ENCODE measurements around the gene C1orf116. TPM values are rescaled to one million over a fixed set of nuclear protein-coding genes. Genes with fewer than 3 reads are reported as not detected.
A peak's percentile ranks its signal among the peaks of the same experiment; 100 is the strongest.

C1orf116 gene
- total RNA-seq = under 1 TPM; 0.13 to 0.36 TPM
- 1 to 10 TPM in 1 of 2 donors, under 1 TPM in 1; 0.08 to 2.8 TPM for polyA plus RNA-seq
- long read RNA-seq, donor 1, partial matches to known transcripts = 0 of 1 reads
- long read RNA-seq, donor 1, other reads (novel, unspliced or antisense) = 1 of 1 reads
- long read RNA-seq, donor 2 = 0 reads

DNA sequence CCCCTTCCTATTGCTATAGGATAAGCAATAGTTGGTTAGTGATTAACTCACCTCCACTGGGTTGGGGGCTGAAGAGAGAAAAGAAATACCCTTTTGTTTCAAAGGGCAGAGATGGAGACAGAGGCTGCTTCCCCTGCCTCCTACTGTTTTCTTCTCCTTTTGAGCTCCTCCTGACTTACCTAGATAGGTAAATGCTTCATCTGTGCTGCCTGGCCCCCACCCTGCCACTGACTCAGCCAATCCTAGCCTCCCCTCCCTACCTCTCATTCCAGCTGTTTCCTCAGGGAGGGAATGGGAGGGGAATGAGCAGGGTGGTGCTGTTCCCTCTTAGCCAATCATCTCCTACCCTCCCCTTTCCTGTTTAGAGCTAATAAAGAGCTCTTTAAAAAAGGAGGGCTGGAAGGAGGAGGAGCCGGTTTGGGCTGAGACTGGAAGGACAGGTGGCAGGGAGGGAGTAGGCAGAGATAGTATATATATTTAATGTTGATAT lies at the start of gene C1orf116:
C1orf116 (minus strand) TSS at position 229 of the 490 bp plus-strand sequence. CDS start 5,158 bp downstream, outside the sequence.
- H3K27ac ChIP-seq (ENCODE audit: low read depth in 1 of 2, low read length in 2 of 2) = no peak within 1 kb of the TSS
- no peak for DNase-seq
- no peak within 1 kb of the TSS for H3K4me3 ChIP-seq (ENCODE audit: low read length in 2 of 2)
- 13 to 33% methylated on average over 1 of the region's 1 CpG for WGBS, 2 donors
- intact Hi-C loops (cut with DNase I) = no loop called here
- no peaks in the 10 kb centered on the region for H3K4me1 ChIP-seq (ENCODE audit: control insufficient read depth in 1 of 2, insufficient read depth in 2 of 2, low read length in 2 of 2)
- H3K36me3 ChIP-seq (ENCODE audit: control insufficient read depth in 1 of 2, insufficient read depth in 2 of 2, low read length in 1 of 2) = no peaks in the 10 kb centered on the region
- H3K9me3 ChIP-seq (ENCODE audit: control insufficient read depth, low read length) = no peaks in the 10 kb centered on the region
- no peaks in the 10 kb centered on the region for H3K27me3 ChIP-seq (ENCODE audit: control insufficient read depth in 1 of 2, insufficient read depth in 2 of 2, low read length in 1 of 2)
- ATAC-seq (ENCODE audit: low FRiP score) = no peak

DNA sequence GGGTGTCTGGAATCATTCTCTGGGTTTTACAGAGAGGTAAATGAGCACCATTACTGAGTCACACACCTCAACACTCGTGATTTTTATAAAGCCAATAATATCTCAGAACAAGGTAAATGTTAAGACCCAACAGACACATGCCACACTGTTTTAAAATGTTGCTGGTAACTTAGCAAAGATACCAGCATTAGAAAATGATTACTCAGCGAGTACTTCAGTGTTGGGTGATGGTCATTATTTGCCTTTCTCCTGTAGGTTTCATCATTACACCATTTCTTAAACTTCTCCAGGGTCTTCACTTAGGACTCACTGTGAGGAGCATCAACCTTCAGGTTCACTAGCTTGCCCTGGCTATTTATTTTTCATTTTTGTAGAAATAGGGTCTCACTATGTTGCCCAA lies 49.2 kb upstream of the C1orf116 start:
- H3K9me3 ChIP-seq (ENCODE audit: control insufficient read depth, low read length) = no peaks in the 10 kb centered on the region
- H3K27ac ChIP-seq (ENCODE audit: low read depth in 1 of 2, low read length in 2 of 2) = no peak overlapping the region
- DNase-seq (no peak), ATAC-seq (ENCODE audit: low FRiP score) (no peak)
- no peaks in the 10 kb centered on the region for H3K4me1 ChIP-seq (ENCODE audit: control insufficient read depth in 1 of 2, insufficient read depth in 2 of 2, low read length in 2 of 2)
- H3K27me3 ChIP-seq (ENCODE audit: control insufficient read depth in 1 of 2, insufficient read depth in 2 of 2, low read length in 1 of 2) = no peaks in the 10 kb centered on the region
- no peaks in the 10 kb centered on the region for H3K36me3 ChIP-seq (ENCODE audit: control insufficient read depth in 1 of 2, insufficient read depth in 2 of 2, low read length in 1 of 2)
- intact Hi-C loops (cut with DNase I) = loop anchor here in 1 of 2 donors (5.0 kb wide), 1 partner anchor 325 kb away; no protein-coding TSS in a partner anchor
- no peak overlapping the region for H3K4me3 ChIP-seq (ENCODE audit: low read length in 2 of 2)
- 83 to 87% methylated on average over 2 of the region's 2 CpGs for WGBS, 2 donors

- Histone ChIP-seq H3K4me3 (ENCODE audit: low read length in 2 of 2) (no peak overlapping the region), H3K27me3 (ENCODE audit: control insufficient read depth in 1 of 2, insufficient read depth in 2 of 2, low read length in 1 of 2) (no peaks in the 10 kb centered on the region), H3K9me3 (ENCODE audit: control insufficient read depth, low read length) (no peaks in the 10 kb centered on the region), H3K27ac (ENCODE audit: low read depth in 1 of 2, low read length in 2 of 2) (no peak overlapping the region), H3K4me1 (ENCODE audit: control insufficient read depth in 1 of 2, insufficient read depth in 2 of 2, low read length in 2 of 2) (no peaks in the 10 kb centered on the region), H3K36me3 (ENCODE audit: control insufficient read depth in 1 of 2, insufficient read depth in 2 of 2, low read length in 1 of 2) (no peaks in the 10 kb centered on the region)
- DNase-seq (no peak), ATAC-seq (ENCODE audit: low FRiP score) (no peak)
- WGBS, 2 donors = 55 to 61% methylated on average over 2 of the region's 2 CpGs
- intact Hi-C loops (cut with DNase I) = loop anchor here in 1 of 2 donors (5.0 kb wide), 1 partner anchor 326 kb away; no protein-coding TSS in a partner anchor
These were observed 48.5 kb upstream of the C1orf116 start for GRCh38 chr1:207081088-207081487.

DNA sequence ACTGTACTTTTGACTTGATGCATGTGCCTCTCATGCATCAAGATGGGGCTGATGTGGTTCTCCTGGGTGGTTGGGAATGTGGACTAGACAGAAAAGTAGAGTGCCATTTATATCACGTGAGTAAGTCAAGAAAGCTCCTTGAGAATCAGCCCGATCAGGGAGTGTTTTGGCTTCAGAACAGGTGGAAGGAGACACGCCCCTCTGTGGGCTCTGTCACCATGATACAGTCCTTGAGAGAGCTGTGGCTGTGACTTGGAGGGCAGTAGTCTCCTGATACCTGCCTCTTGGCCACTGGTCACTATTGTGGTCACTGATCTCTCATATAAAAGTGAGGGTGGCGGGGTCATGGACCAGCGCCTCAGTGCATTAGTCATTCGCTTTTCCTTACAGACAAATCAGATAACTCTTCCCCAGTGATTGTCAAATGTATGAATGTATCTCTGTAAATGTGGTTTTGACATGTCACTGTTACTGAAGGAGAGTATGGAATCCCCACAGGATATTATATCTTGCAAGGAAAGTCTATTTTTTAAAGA lies 47.2 kb upstream of the C1orf116 start:
- 84 to 91% methylated on average over 6 of the region's 6 CpGs for WGBS, 2 donors
- no peaks in the 10 kb centered on the region for H3K4me1 ChIP-seq (ENCODE audit: control insufficient read depth in 1 of 2, insufficient read depth in 2 of 2, low read length in 2 of 2)
- DNase-seq (no peak), ATAC-seq (ENCODE audit: low FRiP score) (no peak)
- H3K9me3 ChIP-seq (ENCODE audit: control insufficient read depth, low read length) = no peaks in the 10 kb centered on the region
- no peaks in the 10 kb centered on the region for H3K27me3 ChIP-seq (ENCODE audit: control insufficient read depth in 1 of 2, insufficient read depth in 2 of 2, low read length in 1 of 2)
- H3K36me3 ChIP-seq (ENCODE audit: control insufficient read depth in 1 of 2, insufficient read depth in 2 of 2, low read length in 1 of 2) = no peaks in the 10 kb centered on the region
- no peak overlapping the region for H3K27ac ChIP-seq (ENCODE audit: low read depth in 1 of 2, low read length in 2 of 2)
- intact Hi-C loops (cut with DNase I) = loop anchor here in 1 of 2 donors (5.0 kb wide), 1 partner anchor 328 kb away; no protein-coding TSS in a partner anchor
- H3K4me3 ChIP-seq (ENCODE audit: low read length in 2 of 2) = no peak overlapping the region

DNA sequence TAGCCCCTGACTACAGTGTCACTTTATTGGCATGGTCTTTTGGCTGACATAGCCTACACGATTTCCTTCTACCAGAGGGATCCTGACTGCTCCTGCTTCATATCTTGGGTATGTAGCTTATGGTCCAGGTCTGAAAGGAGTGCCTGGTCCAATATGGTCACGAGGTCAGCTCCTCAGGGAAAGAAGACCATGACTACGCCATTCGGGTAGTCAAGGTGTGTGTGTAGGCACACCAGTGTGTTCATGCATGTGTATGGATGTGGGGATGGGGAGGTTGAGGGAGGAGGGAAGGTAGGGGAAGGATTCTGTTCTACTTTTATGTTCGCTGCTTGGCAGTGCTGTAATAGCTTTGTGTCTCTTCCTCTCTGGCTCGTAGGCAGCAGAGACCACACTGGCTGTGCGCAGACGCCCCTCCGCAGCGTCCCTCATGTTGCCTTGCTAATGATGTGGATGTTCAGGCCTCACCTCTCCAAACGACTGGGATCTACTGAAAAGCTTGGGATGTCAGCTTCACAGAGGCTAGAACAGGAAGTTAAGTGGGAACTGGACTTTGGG lies 46.1 kb upstream of the C1orf116 start:
- no peak overlapping the region for H3K4me3 ChIP-seq (ENCODE audit: low read length in 2 of 2)
- no peaks in the 10 kb centered on the region for H3K27me3 ChIP-seq (ENCODE audit: control insufficient read depth in 1 of 2, insufficient read depth in 2 of 2, low read length in 1 of 2)
- H3K27ac ChIP-seq (ENCODE audit: low read depth in 1 of 2, low read length in 2 of 2) = no peak overlapping the region
- H3K9me3 ChIP-seq (ENCODE audit: control insufficient read depth, low read length) = no peaks in the 10 kb centered on the region
- ATAC-seq (ENCODE audit: low FRiP score) (no peak), DNase-seq (no peak)
- WGBS, 2 donors = 85 to 86% methylated on average over 11 of the region's 11 CpGs
- no peaks in the 10 kb centered on the region for H3K36me3 ChIP-seq (ENCODE audit: control insufficient read depth in 1 of 2, insufficient read depth in 2 of 2, low read length in 1 of 2)
- intact Hi-C loops (cut with DNase I) = no loop called here
- H3K4me1 ChIP-seq (ENCODE audit: control insufficient read depth in 1 of 2, insufficient read depth in 2 of 2, low read length in 2 of 2) = no peaks in the 10 kb centered on the region

DNA sequence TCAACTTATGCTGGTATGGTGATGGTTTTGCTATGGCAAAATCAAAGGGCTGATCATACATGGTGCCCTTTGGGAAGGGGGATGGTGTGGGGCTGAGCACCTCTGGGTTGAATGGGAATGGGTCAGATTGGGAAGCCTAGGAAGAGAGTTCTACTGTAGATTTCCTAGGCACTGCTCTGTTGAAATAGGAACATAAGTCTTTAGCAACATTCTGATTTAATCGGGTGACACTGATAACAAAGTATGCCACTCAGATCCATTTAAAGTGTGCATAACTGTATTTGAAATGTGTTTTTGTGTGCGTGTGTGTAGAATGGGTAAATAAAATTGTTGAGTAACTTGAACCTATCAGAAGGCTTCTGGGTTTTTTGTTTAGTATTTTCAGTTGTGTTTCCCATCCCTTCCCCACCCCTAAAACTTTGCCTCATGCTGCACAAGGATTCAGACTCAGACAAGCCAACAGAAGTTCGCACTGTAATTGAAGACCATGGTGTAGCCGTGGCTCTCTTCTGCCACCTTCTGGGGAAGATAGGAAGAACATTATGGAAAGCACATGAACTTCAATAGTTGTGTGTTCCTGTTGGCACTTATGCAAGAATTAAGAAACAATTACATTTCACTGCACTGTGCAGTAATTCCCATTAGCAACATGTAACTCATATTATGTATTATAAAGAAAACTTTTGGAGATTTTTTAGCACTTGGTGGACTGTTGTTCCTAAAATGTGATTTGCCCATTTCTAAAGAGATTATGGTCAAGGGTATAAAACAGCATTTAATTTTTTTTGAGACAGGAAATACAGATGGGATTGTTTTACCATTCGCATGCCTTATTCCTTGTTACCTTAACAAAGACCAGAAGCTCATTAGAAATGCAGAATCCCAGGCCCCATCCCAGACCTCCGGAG lies 45.2 kb upstream of the C1orf116 start:
- Histone ChIP-seq H3K4me1 (ENCODE audit: control insufficient read depth in 1 of 2, insufficient read depth in 2 of 2, low read length in 2 of 2) (no peaks in the 10 kb centered on the region), H3K27me3 (ENCODE audit: control insufficient read depth in 1 of 2, insufficient read depth in 2 of 2, low read length in 1 of 2) (no peaks in the 10 kb centered on the region), H3K27ac (ENCODE audit: low read depth in 1 of 2, low read length in 2 of 2) (no peak overlapping the region), H3K4me3 (ENCODE audit: low read length in 2 of 2) (no peak overlapping the region), H3K36me3 (ENCODE audit: control insufficient read depth in 1 of 2, insufficient read depth in 2 of 2, low read length in 1 of 2) (no peaks in the 10 kb centered on the region), H3K9me3 (ENCODE audit: control insufficient read depth, low read length) (no peaks in the 10 kb centered on the region)
- intact Hi-C loops (cut with DNase I) = loop anchor here in 1 of 2 donors (1.0 kb wide), 1 partner anchor 27 kb away; no protein-coding TSS in a partner anchor
- ATAC-seq (ENCODE audit: low FRiP score) (peak; percentile 94), DNase-seq (no peak)
- 29 to 30% methylated on average over 6 of the region's 6 CpGs for whole genome bisulfite sequencing, 2 donors

GRCh38 chr1:207077012-207077411 lies 44.5 kb upstream of the C1orf116 start:
- ATAC-seq (ENCODE audit: low FRiP score) = no peak
- H3K4me1 ChIP-seq (ENCODE audit: control insufficient read depth in 1 of 2, insufficient read depth in 2 of 2, low read length in 2 of 2) = no peaks in the 10 kb centered on the region
- H3K36me3 ChIP-seq (ENCODE audit: control insufficient read depth in 1 of 2, insufficient read depth in 2 of 2, low read length in 1 of 2) = no peaks in the 10 kb centered on the region
- no peak overlapping the region for H3K4me3 ChIP-seq (ENCODE audit: low read length in 2 of 2)
- H3K27ac ChIP-seq (ENCODE audit: low read depth in 1 of 2, low read length in 2 of 2) = no peak overlapping the region
- intact Hi-C loops (cut with DNase I) = loop anchor here in 1 of 2 donors (1.0 kb wide), 1 partner anchor 27 kb away; no protein-coding TSS in a partner anchor
- DNase-seq = no peak
- no peaks in the 10 kb centered on the region for H3K9me3 ChIP-seq (ENCODE audit: control insufficient read depth, low read length)
- no peaks in the 10 kb centered on the region for H3K27me3 ChIP-seq (ENCODE audit: control insufficient read depth in 1 of 2, insufficient read depth in 2 of 2, low read length in 1 of 2)
- WGBS, 2 donors = 88 to 97% methylated on average over 1 of the region's 1 CpG

GRCh38 chr1:207076181-207076955 lies 43.8 kb upstream of the C1orf116 start:
- H3K36me3 ChIP-seq (ENCODE audit: control insufficient read depth in 1 of 2, insufficient read depth in 2 of 2, low read length in 1 of 2) = no peaks in the 10 kb centered on the region
- ATAC-seq (ENCODE audit: low FRiP score) = no peak
- 66 to 73% methylated on average over 5 of the region's 5 CpGs for WGBS, 2 donors

More at GRCh38 chr1:207076181-207076955, 43.8 kb upstream of the C1orf116 start:
- Histone ChIP-seq H3K4me3 (ENCODE audit: low read length in 2 of 2) (no peak overlapping the region), H3K27me3 (ENCODE audit: control insufficient read depth in 1 of 2, insufficient read depth in 2 of 2, low read length in 1 of 2) (no peaks in the 10 kb centered on the region), H3K27ac (ENCODE audit: low read depth in 1 of 2, low read length in 2 of 2) (no peak overlapping the region), H3K4me1 (ENCODE audit: control insufficient read depth in 1 of 2, insufficient read depth in 2 of 2, low read length in 2 of 2) (no peaks in the 10 kb centered on the region), H3K9me3 (ENCODE audit: control insufficient read depth, low read length) (no peaks in the 10 kb centered on the region)
- DNase-seq = no peak
- intact Hi-C loops (cut with DNase I) = no loop called here
